ENCODE results near the gene CDRT15L2.
"Not testable (repeated sequence)": the region's sequence is repeated elsewhere in the genome, so short reads cannot be mapped to it uniquely, and the experiment has no call there.

Gene CDRT15L2

GRCh38 chr17:20579424-20579823 lies at the start of gene CDRT15L2:
CDRT15L2 (plus strand) TSS chr17:20579724; CDS start chr17:20579744, 20 bp downstream.
- DNase-seq = not testable (repeated sequence)

GRCh38 chr17:20530104-20530503 lies 49.4 kb upstream of the CDRT15L2 start:
- DNase-seq = not testable (repeated sequence)

GRCh38 chr17:20532544-20533090 lies 46.9 kb upstream of the CDRT15L2 start:
- DNase-seq = not testable (repeated sequence)

- not testable (repeated sequence) for DNase-seq
Observed at GRCh38 chr17:20533206-20533605, 46.3 kb upstream of the CDRT15L2 start.

- not testable (repeated sequence) for DNase-seq
Observed at GRCh38 chr17:20534711-20535550, 44.6 kb upstream of the CDRT15L2 start.

- not testable (repeated sequence) for DNase-seq
Observed at GRCh38 chr17:20540414-20540813, 39.1 kb upstream of the CDRT15L2 start.

GRCh38 chr17:20540865-20541264 lies 38.7 kb upstream of the CDRT15L2 start:
- DNase-seq = not testable (repeated sequence)

GRCh38 chr17:20541853-20542546 lies 37.5 kb upstream of the CDRT15L2 start:
- DNase-seq = not testable (repeated sequence)

- DNase-seq = not testable (repeated sequence)
Observed at GRCh38 chr17:20547923-20548322, 31.6 kb upstream of the CDRT15L2 start.

- not testable (repeated sequence) for DNase-seq
Observed at GRCh38 chr17:20552920-20553319, 26.6 kb upstream of the CDRT15L2 start.

GRCh38 chr17:20554728-20555127 lies 24.8 kb upstream of the CDRT15L2 start:
- not testable (repeated sequence) for DNase-seq

GRCh38 chr17:20555135-20556010 lies 24.2 kb upstream of the CDRT15L2 start:
- not testable (repeated sequence) for DNase-seq

- DNase-seq = not testable (repeated sequence)
Observed at GRCh38 chr17:20558096-20558495, 21.4 kb upstream of the CDRT15L2 start.

- DNase-seq = not testable (repeated sequence)
Observed at GRCh38 chr17:20559018-20559417, 20.5 kb upstream of the CDRT15L2 start.

GRCh38 chr17:20562587-20562986 lies 16.9 kb upstream of the CDRT15L2 start:
- no peak for DNase-seq

- not testable (repeated sequence) for DNase-seq
Observed at GRCh38 chr17:20565245-20565644, 14.3 kb upstream of the CDRT15L2 start.

GRCh38 chr17:20565711-20566110 lies 13.8 kb upstream of the CDRT15L2 start:
- DNase-seq = no peak

- DNase-seq = not testable (repeated sequence)
Observed at GRCh38 chr17:20566736-20567135, 12.8 kb upstream of the CDRT15L2 start.

GRCh38 chr17:20567421-20567820 lies 12.1 kb upstream of the CDRT15L2 start:
- DNase-seq = not testable (repeated sequence)

- DNase-seq = not testable (repeated sequence)
Observed at GRCh38 chr17:20568604-20569003, 10.9 kb upstream of the CDRT15L2 start.

GRCh38 chr17:20571653-20572052 lies 7.9 kb upstream of the CDRT15L2 start:
- not testable (repeated sequence) for DNase-seq

GRCh38 chr17:20573216-20573615 lies 6.3 kb upstream of the CDRT15L2 start:
- not testable (repeated sequence) for DNase-seq

All from activated CD4-positive, alpha-beta T cell treated with anti-CD3 and anti-CD28 coated beads, Interleukin-2, amount 50 U/mL, for 16 hours (primary cell).